Memory B cell (primary cell): ENCODE results near the gene MBLAC2.
A peak's percentile ranks its signal among the peaks of the same experiment; 100 is the strongest.

Source experiments
- ATAC-seq: fragments of 150-1000 bp; cut with Tn5 transposase; 2 replicates; pipeline ENCODE4 v1.10.0; 2021; ENCODE audit warnings: low read depth, mild to moderate bottlenecking, moderate library complexity
- DNase-seq, 2 donors: peaks; one replicate each; pipeline ENCODE4 v3.0.0; 2022; ENCODE audit warnings: low spot score in 2 of 2
- H3K27ac Mint-ChIP-seq: one replicate; pipeline ENCODE4 v1.8.0; 2022; ENCODE audit warnings: mild to moderate bottlenecking, moderate library complexity, mixed read lengths
- H3K27me3 Mint-ChIP-seq: one replicate; pipeline ENCODE4 v1.8.0; 2022; ENCODE audit warnings: mixed read lengths
- H3K36me3 Mint-ChIP-seq: one replicate; pipeline ENCODE4 v1.8.0; 2022; ENCODE audit warnings: mild to moderate bottlenecking, mixed read lengths
- H3K4me1 Mint-ChIP-seq: one replicate; pipeline ENCODE4 v1.8.0; 2022; ENCODE audit warnings: mixed read lengths
- H3K4me3 Mint-ChIP-seq: one replicate; pipeline ENCODE4 v1.8.0; 2022; ENCODE audit warnings: mild to moderate bottlenecking, moderate library complexity, mixed read lengths
- H3K9me3 Mint-ChIP-seq: one replicate; pipeline ENCODE4 v1.8.0; 2022; ENCODE audit warnings: mixed read lengths

The MBLAC2 gene

DNA sequence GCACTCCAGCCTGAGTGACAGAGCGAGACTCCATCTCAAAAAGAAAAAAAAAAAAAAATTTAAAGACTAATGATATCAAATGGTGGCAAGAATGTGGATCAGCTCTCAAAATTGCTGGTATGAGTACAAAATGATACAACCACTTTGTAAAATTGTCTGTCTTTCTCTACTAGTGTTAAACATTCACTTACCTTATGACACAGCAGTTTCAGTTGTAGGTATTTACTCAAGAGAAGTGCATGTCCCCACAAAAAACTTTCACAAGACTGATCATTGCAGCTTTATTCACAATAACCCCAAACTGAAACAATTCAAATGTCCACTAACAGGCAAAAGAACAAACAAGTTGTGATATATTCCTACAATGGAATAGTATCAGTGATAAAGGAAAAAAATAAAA is 50.3 kb downstream of the MBLAC2 start:
- Mint-ChIP-seq H3K9me3 (no peaks in the 10 kb centered on the region), H3K36me3 (no peaks in the 10 kb centered on the region), H3K4me1 (no peaks in the 10 kb centered on the region), H3K27ac (no peak overlapping the region), H3K4me3 (no peak overlapping the region), H3K27me3 (peaks cover 4% of the 10 kb centered on the region)
- no peak for ATAC-seq
- DNase-seq, result no peak

DNA sequence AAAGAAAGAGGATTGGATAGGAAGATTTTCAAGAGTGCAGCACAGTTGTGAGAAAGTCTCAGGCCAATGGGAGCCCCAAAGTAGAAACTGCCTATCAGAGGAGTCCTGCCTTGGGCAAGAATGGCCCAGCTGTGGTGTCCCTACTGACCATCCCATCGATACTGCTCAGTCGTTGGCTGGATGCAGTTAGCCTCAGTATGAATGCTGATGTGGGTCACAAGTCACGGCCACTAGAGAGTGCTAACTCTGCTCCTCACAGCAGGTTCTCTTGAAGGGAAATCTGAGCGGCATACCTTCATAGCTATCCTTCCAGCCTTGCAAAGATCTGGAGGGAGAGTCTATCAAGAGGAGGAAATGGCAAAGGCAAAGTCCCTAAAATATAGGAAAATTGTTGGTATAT is 53.4 kb downstream of the MBLAC2 start:
- Mint-ChIP-seq H3K27me3 (peaks cover 8% of the 10 kb centered on the region), H3K27ac (no peak overlapping the region), H3K9me3 (no peaks in the 10 kb centered on the region), H3K36me3 (no peaks in the 10 kb centered on the region), H3K4me3 (no peak overlapping the region), H3K4me1 (no peaks in the 10 kb centered on the region)
- no peak for ATAC-seq
- DNase-seq, result no peak

GRCh38 chr5:90418214-90418613 is 56.4 kb downstream of the MBLAC2 start:
- H3K27ac Mint-ChIP-seq, result no peak overlapping the region
- no peaks in the 10 kb centered on the region for H3K9me3 Mint-ChIP-seq

GRCh38 chr5:90410178-90410762 is 64.3 kb downstream of the MBLAC2 start:
- Mint-ChIP-seq H3K27me3 (no peaks in the 10 kb centered on the region), H3K4me1 (peaks cover 9% of the 10 kb centered on the region), H3K36me3 (peaks cover 11% of the 10 kb centered on the region), H3K27ac (no peak overlapping the region), H3K9me3 (no peaks in the 10 kb centered on the region), H3K4me3 (no peak overlapping the region)
- no peak for DNase-seq
- ATAC-seq, result no peak

More at GRCh38 chr5:90418214-90418613, 56.4 kb downstream of the MBLAC2 start:
- Mint-ChIP-seq H3K27me3 (peaks cover 8% of the 10 kb centered on the region), H3K36me3 (no peaks in the 10 kb centered on the region), H3K4me1 (no peaks in the 10 kb centered on the region), H3K4me3 (no peak overlapping the region)
- DNase-seq (no peak), ATAC-seq (no peak)

DNA sequence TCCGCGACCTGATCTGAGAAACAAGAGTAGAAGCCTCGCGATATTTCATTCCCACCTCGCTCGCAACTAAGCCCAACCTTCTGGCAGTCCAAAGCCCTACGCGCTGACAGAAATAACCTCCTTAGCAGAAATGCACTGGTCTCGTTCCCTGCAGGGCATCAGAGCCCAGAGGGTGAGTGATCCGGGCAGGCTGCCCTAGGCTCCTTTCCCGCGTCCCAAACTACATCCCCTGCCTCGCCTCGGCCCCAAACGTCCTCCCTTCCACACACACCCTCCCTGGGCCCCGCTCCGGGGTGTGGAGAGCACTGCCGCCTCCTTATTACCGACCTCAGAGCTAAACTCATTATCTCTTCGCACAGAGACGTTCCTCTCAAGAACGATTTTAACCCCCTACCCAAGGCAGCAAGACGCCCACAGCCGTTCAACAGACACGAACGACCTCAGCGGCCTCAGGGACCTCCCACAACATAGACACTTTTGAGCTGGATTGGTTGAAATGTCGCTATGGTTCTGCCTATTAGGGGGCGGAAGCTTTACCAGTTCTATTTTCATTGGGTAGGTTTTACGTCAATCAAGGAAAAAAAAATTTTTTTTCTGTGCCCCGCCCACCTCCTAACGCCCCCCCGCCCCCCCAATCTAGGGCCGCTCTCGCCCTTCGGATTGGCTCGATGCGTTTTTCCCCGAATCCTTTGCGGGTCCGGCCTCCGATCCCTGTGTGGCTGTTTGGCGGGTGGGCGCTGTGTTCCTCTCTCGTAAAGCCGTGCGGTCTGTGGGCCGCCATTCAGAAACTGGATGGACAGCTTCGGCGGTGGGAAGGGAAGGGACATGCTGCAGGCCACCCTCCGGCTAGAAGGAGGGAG is 65.0 kb downstream of the MBLAC2 start, which contains the start of gene CETN3:
CETN3 (minus strand) TSS at position 439 of the 860 bp plus-strand sequence; CDS start at position 344, 95 bp downstream.
- H3K9me3 Mint-ChIP-seq, result no peaks in the 10 kb centered on the region
- H3K4me3 Mint-ChIP-seq, result no peak within 1 kb of the TSS

DNA sequence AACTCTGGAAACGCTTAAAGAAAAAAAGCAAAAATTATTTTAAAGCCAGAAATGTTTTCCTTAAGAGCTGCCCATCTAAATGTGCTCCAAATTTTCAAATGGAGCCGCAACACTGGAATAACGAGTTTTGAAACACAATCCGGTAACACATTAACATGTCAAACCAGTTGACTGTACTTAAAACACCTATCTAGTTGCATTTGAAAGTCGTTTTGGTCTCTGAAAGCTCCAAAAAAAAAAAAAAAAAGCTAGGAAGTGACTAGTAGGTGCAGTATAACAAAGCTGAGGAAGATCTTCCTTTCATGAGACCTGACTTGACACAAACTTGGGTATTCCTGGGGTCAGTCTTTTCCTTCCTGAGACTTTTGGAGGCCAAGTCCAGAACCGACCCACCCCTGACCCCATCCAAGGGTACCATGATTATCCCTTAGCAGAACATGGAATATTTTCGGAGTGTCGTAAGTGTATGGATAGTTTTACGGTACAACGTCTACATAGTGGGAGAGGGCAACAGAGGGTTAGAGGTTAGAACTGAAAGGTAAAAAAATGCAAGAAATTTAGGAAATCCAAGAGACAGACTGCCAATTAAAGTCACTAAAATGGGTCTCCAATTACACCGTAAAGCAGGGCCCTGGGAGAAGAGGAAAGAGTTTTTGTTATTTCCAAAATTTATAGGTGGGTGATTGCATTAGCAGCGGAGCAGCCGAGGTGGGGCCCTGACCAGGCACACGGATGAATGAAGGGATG is 65.8 kb downstream of the MBLAC2 start:
- Mint-ChIP-seq H3K36me3 (peaks cover 16% of the 10 kb centered on the region), H3K9me3 (no peaks in the 10 kb centered on the region), H3K27me3 (no peaks in the 10 kb centered on the region), H3K27ac (no peak overlapping the region), H3K4me1 (peaks cover 9% of the 10 kb centered on the region), H3K4me3 (no peak overlapping the region)
- DNase-seq, result no peak
- no peak for ATAC-seq

More for the DNA sequence above, 65.0 kb downstream of the MBLAC2 start, which contains the start of gene CETN3:
- H3K27me3 Mint-ChIP-seq, result no peaks in the 10 kb centered on the region
- H3K4me1 Mint-ChIP-seq, result peaks cover 9% of the 10 kb centered on the region
- ATAC-seq (peak; percentile 87), DNase-seq (peak; percentile 77 to 89)
- H3K36me3 Mint-ChIP-seq, result peaks cover 14% of the 10 kb centered on the region
- H3K27ac Mint-ChIP-seq, result no peak within 1 kb of the TSS
